GM21390 (cell line): ENCODE results near the gene GPR42.

Experiments used
- ATAC-seq: cut with Tn5 transposase; IDR thresholded peaks from one replicate; pipeline ENCODE4 v1.9.1; 2021; ENCODE audit not compliant: unreplicated experiment

Gene GPR42, protein sequence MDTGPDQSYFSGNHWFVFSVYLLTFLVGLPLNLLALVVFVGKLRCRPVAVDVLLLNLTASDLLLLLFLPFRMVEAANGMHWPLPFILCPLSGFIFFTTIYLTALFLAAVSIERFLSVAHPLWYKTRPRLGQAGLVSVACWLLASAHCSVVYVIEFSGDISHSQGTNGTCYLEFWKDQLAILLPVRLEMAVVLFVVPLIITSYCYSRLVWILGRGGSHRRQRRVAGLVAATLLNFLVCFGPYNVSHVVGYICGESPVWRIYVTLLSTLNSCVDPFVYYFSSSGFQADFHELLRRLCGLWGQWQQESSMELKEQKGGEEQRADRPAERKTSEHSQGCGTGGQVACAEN

DNA sequence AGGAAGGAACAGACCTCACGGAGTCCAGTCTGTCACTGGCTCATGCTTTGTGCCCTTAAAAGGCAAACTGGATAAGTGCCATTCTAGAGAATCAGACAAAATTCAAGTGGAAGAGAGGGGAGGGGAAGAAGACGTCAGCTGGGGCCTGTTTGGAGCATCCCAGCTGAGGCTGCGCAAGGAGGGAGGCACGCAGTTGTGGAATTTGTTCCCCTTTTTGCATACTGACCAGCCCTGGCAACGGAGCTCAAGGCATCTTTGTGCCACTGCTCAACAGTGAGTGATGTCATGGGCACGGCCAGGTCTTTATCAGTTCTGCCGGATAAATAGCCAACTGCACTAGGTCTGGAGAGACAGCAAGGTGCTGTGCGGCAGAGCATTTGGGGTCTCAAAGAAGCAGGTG, at the start of gene GPR42:
Gene GPR42 (plus strand): TSS at position 347 of the 400 bp plus-strand sequence. CDS start 292 bp downstream, outside the sequence.
- no peak for ATAC-seq

DNA sequence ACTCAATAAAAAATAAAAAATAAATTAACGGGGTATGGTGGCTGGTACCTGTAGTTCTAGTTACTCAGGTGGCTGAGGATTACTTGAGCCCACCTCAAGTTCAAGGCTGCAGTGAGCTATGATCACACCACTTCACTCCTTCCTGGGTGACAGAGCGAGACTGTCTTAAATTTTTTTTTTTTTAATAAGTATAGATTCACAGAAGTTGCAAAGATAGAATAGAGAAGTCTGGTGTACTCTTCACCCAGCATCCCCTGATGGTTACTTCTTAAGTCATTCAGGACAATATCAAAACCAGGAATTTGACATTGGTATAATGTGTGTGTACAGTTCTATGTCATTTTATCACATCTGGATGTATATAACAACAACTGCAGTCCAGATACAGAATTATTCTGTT, 49.6 kb upstream of the GPR42 start:
- no peak for ATAC-seq

GRCh38 chr19:35322014-35322413, 48.9 kb upstream of the GPR42 start:
- no peak for ATAC-seq

DNA sequence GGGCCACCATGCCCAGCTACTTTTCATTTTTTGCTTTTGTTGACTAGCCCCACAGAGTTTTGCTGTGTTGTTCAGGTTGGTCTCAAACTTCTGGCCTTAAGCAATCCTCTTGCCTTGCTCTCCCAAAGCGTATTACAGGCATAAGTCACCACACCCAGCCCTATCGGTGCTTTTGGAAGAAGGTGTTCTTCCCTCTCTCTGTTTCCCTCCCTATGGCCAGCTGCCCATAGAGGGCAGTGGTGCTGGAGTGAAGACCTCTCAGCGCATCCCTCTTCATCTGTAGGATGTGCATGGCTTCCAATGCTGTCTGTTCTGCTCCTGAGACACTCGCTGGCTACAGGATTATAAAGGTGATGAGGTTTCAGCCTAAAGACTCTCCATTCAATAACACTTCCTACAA, 43.2 kb upstream of the GPR42 start:
- no peak for ATAC-seq

GRCh38 chr19:35328851-35329285, 42.0 kb upstream of the GPR42 start, which contains the start of gene CD22:
Gene CD22, plus strand, starts transcription at chr19:35329187. Its CDS starts 2,854 bp downstream, at chr19:35332041.
- no peak for ATAC-seq

- no peak for ATAC-seq
Observed at GRCh38 chr19:35329323-35329722, 41.5 kb upstream of the GPR42 start.

- ATAC-seq, result peak; percentile 37
Observed at GRCh38 chr19:35330475-35330874, 40.4 kb upstream of the GPR42 start.

GRCh38 chr19:35331551-35332214, 39.2 kb upstream of the GPR42 start:
- no peak for ATAC-seq

- no peak for ATAC-seq
Observed at GRCh38 chr19:35332817-35333216, 38.1 kb upstream of the GPR42 start.

DNA sequence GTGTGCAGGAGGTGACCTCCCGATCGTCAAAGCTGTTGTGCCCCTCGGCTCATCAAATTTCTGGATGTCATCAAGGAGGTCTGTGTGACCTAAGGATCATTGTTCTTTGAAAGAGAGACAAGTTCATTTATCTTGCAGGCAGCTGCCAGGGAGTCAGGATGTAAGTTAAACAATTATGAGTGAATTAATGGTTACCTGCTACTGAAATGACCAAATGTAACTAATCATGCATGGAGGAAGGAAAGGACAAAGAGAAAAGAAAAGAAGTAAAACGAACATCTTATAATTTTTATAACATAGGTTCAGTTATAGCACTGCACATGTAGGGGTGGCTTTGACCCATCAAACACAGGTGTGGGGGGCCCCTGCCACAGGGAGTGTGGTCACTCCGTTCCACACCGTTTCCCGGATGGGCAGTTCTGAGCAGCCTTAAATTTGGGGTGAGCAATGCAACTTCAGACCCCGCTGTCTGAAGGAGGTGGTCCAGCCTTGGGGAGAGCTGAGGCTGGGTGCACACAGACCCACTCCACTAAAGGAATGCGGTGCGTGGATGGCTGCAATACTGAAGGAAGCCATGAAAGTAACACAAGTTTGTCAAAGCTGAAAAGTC, 36.6 kb upstream of the GPR42 start:
- no peak for ATAC-seq

- no peak for ATAC-seq
Observed at GRCh38 chr19:35336166-35336955, 34.5 kb upstream of the GPR42 start.

DNA sequence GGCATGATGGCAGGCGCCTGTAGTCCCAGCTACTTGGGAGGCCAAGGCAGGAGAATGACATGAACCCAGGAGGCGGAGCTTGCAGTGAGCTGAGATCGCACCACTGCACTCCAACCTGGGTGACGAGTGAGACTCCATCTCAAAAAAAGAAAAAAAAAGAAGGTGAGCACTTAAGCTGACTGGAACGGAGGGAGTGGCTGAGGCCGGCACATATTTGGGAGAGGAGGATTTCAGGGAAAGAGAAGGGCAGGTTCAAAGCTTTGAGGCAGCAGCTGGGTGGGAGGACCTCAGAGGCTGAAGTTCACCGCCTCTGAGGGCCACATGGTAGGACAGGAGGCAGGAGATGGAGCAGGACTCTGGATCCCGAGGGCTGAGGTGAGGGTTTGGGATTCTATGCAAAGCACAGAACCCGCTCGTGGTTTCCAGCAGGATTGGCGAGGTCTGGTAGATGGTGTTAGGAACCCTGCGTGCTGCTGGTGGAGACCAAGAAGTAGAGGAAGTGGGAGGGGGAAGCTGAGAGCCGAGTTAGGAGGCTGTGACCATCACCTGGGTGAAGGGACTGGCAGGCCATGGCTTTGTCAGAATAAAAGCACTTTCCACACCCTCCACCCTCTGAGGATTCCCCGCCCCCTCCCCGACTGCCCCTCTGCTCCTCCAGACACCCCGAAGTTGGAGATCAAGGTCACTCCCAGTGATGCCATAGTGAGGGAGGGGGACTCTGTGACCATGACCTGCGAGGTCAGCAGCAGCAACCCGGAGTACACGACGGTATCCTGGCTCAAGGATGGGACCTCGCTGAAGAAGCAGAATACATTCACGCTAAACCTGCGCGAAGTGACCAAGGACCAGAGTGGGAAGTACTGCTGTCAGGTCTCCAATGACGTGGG, 33.5 kb upstream of the GPR42 start:
- no peak for ATAC-seq

DNA sequence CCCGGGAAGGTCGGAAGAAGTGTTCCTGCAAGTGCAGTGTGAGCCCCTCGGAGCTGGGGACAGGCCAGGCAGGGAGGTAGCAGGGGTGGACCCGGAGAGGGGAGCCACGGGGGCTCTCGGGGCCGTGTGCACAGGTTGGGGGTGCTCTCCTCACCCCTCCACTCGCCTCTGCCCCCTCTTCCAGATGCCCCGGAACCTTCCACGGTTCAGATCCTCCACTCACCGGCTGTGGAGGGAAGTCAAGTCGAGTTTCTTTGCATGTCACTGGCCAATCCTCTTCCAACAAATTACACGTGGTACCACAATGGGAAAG, 32.9 kb upstream of the GPR42 start:
- ATAC-seq, result no peak

DNA sequence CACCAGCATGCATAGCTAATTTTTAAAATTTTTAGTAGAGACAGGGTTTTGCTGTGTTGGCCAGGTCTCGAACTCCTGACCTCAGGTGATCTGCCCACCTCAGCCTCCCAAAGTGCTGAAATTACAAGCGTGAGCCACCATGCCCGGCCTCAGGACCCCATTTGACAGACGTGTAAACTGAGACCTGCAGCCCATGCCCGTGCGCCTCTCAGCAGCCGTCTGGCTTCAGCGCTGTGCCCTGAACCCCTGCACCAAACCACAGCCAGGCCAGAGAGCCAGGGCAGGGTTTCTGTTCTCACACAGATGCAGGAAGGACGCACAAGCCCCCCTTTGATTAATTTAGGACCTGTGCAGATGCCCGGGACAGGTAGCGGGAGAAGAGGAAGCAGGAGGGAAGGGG, 30.4 kb upstream of the GPR42 start:
- ATAC-seq, result no peak

DNA sequence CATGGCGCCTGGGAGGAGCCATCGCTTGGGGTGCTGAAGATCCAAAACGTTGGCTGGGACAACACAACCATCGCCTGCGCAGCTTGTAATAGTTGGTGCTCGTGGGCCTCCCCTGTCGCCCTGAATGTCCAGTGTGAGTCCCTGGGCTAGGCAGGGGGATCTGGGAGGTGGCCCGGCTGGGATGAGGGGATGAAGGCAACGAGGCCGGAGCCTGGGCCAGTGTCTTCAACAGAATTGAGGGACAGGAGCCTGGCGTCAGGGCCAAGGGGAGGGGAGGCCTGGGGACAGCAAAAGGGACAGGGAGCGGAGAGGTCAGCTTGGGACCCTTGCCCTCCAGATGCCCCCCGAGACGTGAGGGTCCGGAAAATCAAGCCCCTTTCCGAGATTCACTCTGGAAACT, 29.9 kb upstream of the GPR42 start:
- ATAC-seq, result no peak

DNA sequence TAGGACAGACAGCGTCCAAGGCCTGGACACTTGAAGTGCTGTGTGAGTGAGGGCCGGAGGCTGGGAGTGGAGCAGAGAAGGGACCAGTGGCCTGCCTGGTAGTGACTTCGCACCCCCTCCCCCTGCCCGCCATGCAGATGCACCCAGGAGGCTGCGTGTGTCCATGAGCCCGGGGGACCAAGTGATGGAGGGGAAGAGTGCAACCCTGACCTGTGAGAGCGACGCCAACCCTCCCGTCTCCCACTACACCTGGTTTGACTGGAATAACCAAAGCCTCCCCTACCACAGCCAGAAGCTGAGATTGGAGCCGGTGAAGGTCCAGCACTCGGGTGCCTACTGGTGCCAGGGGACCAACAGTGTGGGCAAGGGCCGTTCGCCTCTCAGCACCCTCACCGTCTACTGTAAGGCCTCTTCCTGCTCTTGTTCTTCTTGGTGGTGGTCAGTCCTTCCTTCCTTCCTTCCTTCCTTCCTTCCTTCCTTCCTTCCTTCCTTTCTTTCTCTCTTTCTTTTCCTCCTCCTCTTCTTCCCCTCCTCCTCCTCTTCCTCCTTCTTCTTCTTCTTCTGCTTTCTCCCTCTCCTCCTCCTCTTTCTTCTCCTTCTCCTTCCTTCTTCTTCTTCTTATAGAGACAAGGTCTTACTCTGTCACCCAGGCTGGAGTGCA, 29.2 kb upstream of the GPR42 start:
- ATAC-seq, result no peak

DNA sequence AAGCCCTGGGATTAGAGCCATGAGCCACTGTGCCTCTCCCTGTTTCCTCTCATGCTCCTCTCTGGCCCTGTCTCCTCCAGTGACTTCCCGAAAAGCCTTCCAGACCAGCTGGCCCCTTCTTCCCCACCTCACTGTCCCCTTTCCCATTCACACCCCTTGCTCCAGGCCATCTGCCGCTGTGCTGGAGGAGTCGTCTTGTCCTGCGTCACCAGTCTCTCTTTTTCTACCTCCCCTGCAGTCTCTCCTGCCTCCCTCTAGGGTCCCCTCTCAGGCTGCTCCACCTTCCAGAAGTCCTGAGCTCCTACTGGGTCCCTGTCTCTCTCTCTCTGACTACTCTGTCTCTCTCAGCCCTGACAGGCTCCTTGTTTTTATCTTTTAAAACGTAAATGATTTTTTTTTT, 28.4 kb upstream of the GPR42 start:
- ATAC-seq, result no peak

GRCh38 chr19:35344511-35345031, 26.3 kb upstream of the GPR42 start:
- ATAC-seq, result no peak

GRCh38 chr19:35345671-35346111, 25.2 kb upstream of the GPR42 start:
- ATAC-seq, result no peak
